Stomach (tissue), 4 donors: ENCODE data around the gene CAPG.

Experiments
- EP300 ChIP-seq: sonication (generic); formaldehyde crosslinking; IDR thresholded peaks from one replicate; pipeline ENCODE4 v1.6.1; 2017; ENCODE audit warnings: antibody characterized with exemption
- POLR2A ChIP-seq, 4 donors: fragments of 450-650 bp; IDR thresholded peaks; one replicate each; pipeline ENCODE4 v1.6.1; 2016; ENCODE audit warnings: antibody characterized with exemption in 4 of 4, control low read depth in 2 of 4, mild to moderate bottlenecking in 1 of 4, moderate library complexity in 1 of 4
- POLR2AphosphoS5 ChIP-seq, 3 donors: sonication (generic); formaldehyde crosslinking; IDR thresholded peaks; one replicate each; pipeline ENCODE4 v1.6.1; 2016; ENCODE audit warnings: antibody characterized with exemption in 3 of 3
- TF ChIP-seq, protein P1 (sequence below), 7 experiments: fragments of 450-650 bp in 4 of 7; fragments of 200-600 bp in 3 of 7; sonication (generic) in 3 of 7; IDR thresholded peaks; one replicate each; pipeline ENCODE4 v1.5.1; 2016 to 2019; ENCODE audit warnings: antibody characterized with exemption in 7 of 7, control low read depth in 2 of 7, mild to moderate bottlenecking in 1 of 7

DNA sequence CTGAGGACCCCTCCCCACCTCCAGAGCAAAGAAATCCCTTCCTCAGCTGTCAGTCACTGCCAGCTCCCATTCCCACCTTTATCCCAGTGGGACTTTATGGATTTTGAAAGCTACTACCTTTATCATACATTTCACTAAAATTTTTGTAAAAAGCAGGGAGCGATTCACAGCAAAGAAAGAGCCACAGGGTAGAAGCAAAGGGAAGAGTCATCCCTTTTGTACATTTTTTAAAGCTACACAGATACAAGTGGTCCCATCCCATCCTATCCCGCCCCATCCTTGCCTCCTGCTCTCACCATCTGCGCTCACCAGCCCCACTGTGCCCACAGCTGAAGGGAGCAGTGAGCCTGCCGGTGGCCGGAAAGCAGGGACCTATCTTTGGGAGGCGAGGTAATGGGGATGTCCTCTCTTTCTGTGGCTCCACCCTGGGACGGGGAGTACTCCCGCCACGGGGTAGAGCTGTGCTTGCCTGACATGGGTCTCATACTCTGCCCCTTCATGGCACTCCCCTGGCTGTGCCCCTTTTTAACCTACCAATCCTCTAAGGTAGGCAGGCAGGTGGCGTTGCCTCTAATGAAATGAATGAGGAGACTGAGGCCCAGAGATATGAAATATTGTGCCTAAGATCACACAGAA, 21.5 kb upstream of the CAPG start:
- TF ChIP-seq POLR2A (IDR thresholded peaks at IDR 0.05) (no peak), POLR2AphosphoS5 (IDR thresholded peaks at IDR 0.05) (no peak), EP300 (no peak)
- TF ChIP-seq, protein P1, sequence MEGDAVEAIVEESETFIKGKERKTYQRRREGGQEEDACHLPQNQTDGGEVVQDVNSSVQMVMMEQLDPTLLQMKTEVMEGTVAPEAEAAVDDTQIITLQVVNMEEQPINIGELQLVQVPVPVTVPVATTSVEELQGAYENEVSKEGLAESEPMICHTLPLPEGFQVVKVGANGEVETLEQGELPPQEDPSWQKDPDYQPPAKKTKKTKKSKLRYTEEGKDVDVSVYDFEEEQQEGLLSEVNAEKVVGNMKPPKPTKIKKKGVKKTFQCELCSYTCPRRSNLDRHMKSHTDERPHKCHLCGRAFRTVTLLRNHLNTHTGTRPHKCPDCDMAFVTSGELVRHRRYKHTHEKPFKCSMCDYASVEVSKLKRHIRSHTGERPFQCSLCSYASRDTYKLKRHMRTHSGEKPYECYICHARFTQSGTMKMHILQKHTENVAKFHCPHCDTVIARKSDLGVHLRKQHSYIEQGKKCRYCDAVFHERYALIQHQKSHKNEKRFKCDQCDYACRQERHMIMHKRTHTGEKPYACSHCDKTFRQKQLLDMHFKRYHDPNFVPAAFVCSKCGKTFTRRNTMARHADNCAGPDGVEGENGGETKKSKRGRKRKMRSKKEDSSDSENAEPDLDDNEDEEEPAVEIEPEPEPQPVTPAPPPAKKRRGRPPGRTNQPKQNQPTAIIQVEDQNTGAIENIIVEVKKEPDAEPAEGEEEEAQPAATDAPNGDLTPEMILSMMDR (IDR thresholded peaks at IDR 0.05) = no peak
